Stimulated activated CD8-positive, alpha-beta memory T cell treated with anti-CD3 and anti-CD28 coated beads, Interleukin-12 subunit alpha, Interleukin-12 subunit beta, amount 100 ng/mL, for 1 hour (primary cell): Measurements from ENCODE around the gene LONP2.
"Not testable (repeated sequence)": the region's sequence is repeated elsewhere in the genome, so short reads cannot be mapped to it uniquely, and the experiment has no call there.

Source experiments
- DNase-seq: peaks from one replicate; pipeline ENCODE4 v3.0.0-alpha.2; 2020; ENCODE audit warnings: low read depth

LONP2 gene

DNA sequence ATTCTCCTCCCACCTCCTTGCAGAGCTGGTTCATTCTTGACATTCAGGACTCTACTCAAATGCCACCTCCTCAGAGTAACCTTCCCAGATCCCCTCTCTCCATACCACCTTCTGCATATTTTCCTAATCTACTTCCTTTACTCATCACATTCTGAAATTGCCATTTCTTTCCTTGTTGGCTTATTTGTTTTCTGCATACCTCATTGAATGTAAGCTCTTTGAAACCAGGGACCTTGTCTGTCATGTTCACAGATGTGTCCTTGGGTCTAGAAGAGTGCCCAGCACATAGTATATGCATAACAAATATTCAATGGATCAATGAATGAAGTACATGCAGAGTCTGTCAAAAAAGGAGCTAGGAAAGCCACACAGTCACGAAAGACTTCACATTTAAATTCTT is 7.8 kb upstream of the LONP2 start:
- DNase-seq, result no peak

DNA sequence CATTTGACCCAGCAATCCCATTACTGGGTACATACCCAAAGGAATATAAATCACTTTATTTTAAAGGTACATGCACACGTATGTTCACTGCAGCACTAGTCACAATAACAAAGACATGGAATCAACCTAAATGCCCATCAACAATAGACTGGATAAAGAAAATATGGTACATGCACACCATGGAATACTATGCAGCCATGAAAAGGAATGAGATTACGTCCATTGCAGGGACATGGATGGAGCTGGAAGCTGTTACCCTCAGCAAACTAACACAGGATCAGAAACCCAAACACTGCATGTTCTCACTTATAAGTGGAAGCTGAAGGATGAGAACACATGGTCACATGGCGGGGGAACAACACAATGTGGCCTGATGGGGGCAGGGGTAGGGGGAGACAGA is 4.0 kb upstream of the LONP2 start:
- DNase-seq, result not testable (repeated sequence)

DNA sequence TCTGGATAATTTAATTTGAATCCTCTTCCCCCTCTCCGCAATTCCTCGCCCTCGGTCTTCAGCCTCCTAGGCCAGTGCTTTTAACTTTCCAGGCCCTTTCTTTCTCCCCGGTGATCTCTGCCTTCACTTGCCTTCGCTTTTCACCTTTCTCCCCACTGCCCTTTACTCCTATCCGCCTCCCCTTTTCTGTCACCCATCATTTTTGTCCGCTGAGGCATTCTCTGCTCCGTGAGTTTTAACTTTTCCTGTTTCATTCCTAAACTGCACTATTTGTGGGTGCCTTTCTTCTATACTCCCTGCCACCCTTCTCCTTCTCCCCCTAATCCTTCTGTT is 729 bp downstream of the LONP2 start:
- DNase-seq, result no peak

- DNase-seq, result no peak
Observed at GRCh38 chr16:48246066-48246465, 2.0 kb downstream of the LONP2 start.

- DNase-seq, result no peak
Observed at GRCh38 chr16:48247311-48247710, 3.2 kb downstream of the LONP2 start, which contains the start of gene ABCC11. Gene ABCC11, minus strand, starts transcription at chr16:48247539. Its CDS starts 15,618 bp downstream, at chr16:48231921.

GRCh38 chr16:48250520-48251278 is 6.6 kb downstream of the LONP2 start:
- DNase-seq, result no peak

DNA sequence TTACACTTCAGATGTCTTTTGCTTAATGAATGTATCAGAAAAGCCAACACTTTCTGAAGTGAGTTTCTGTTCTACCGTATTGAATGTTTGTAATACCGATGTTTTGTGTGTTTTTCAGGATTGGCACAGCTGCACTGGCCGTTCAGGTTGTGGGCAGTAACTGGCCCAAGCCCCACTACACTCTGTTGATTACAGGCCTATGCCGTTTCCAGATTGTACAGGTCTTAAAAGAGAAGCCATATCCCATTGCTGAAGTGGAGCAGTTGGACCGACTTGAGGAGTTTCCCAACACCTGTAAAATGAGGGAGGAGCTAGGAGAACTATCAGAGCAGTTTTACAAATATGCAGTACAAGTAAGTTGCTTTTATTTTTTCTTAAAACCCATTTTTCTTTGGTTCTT is 7.9 kb downstream of the LONP2 start:
- DNase-seq, result no peak

- no peak for DNase-seq
Observed at GRCh38 chr16:48256579-48257177, 12.6 kb downstream of the LONP2 start.

DNA sequence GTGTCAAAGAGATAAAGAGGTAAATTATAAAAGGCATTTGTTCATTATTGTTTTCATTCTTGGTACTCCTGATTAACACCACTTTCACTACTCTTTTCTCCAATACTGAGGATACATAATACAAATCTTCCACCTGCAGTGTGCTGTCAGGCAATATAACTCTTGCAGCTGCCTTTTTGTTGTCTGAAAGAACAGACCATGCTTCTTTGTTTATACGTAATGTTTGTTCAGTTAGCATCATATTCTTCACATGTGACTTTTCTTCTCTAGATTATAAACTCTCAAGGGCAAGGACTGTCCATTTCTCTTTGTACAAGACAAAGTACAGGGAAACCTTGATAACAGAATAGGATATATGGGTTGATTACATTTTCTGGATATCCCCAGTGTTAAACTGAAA is 17.5 kb downstream of the LONP2 start:
- no peak for DNase-seq

- DNase-seq, result no peak
Observed at GRCh38 chr16:48262631-48263030, 18.5 kb downstream of the LONP2 start.

DNA sequence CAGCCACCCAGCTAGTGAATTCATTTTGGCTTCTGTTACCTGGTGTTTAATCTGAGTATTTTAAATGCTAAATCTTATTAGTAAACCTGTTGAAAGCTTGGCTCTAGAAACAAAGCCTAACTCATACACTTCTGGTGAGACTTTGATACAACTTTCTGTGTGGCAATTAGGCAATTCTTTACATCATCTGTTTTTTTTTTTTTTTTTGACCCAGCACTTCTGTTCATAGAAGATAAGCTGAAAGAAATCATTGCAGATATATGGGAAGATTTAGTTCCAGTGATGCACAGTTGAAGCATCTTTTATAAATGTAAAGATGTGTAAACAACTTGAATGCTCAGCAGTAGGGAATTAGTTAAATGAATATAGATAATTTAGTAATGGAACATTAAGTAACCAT is 24.9 kb downstream of the LONP2 start:
- DNase-seq, result no peak

GRCh38 chr16:48271728-48272127 is 27.6 kb downstream of the LONP2 start:
- DNase-seq, result no peak

DNA sequence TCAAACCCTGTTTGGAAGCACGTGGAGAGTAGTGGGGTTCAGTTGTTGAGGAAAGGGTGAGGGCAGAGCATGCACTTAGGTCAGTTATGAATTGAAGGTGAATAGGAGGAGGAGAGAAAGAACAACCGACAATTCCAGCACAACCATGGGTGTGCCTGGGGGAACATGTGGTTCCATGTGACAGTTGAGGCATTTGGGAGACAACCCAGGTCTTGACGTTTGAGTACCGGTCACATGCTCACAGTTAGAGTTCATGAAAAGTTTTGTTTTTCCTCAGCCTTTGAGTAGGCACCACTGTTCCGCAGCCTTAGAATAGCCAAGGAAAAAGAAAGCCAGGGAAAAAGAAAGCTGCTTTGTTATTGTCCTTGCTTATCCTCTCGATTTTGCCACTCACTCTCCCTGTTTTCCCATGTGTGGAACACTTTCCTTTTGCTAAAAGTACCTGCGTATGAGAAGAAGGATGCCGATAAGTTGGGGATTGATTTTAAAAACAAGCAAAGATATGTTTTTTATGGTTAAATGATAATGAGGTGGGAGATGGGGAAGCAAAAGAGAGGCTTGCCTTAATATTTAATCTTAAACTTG is 28.8 kb downstream of the LONP2 start:
- no peak for DNase-seq

DNA sequence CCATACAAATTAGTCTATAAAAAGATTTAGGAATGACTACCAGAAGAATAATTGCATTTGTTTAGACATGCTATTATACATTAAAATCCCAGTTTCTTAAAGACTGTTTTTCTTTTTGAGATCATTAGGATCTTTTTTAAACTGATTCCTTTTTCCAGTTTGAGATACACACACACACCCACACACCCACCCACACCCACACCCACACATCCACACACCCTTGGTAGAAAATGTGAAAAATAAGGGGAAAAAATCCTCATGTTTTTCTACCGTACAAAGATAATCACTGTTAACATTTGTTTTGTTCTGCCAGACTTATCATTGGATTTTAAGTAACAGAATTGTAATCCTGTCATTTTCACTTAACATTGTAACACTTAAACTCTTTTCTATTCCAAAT is 30.4 kb downstream of the LONP2 start:
- DNase-seq, result no peak

GRCh38 chr16:48276102-48276501 is 32.0 kb downstream of the LONP2 start:
- no peak for DNase-seq

GRCh38 chr16:48277158-48277557 is 33.1 kb downstream of the LONP2 start:
- DNase-seq, result no peak

DNA sequence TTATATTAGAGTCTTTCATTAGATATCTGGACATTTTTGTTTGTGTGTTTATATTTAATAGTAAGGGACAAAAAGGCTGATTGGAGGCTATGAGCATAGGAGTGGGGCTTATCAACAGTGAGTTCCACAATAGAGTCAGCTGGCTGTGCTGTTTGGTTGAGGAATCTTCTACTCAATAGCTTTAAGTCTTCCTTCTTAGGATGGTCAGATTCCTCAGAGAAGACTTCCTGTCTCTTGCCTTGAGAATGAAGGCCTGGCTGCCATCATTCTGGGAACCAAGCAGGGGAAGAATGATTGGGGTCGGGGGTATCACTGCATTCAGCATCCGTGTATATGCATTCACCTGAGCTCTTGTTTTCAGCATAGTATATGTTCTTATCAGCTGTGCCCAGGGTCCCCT is 35.1 kb downstream of the LONP2 start:
- DNase-seq, result no peak

DNA sequence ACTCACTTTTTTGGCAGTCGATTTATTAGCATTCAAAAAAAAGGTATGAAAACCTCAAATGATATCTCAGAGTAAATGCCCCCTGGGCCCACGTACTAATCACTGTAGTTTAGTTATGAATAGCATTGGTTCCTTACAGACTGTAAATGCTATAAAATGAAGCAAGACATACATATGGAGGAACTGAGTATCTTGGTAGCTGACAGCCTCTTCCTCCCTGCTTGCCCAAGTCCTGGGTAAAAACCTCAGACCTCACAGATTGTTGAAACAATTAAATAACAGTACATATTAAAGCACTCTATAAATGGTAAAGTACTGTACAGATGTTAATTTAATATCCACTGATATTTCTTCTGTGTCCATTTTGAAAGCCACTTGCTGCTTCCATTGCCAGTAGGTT is 36.4 kb downstream of the LONP2 start:
- DNase-seq, result no peak

- no peak for DNase-seq
Observed at GRCh38 chr16:48282636-48283263, 38.6 kb downstream of the LONP2 start.

DNA sequence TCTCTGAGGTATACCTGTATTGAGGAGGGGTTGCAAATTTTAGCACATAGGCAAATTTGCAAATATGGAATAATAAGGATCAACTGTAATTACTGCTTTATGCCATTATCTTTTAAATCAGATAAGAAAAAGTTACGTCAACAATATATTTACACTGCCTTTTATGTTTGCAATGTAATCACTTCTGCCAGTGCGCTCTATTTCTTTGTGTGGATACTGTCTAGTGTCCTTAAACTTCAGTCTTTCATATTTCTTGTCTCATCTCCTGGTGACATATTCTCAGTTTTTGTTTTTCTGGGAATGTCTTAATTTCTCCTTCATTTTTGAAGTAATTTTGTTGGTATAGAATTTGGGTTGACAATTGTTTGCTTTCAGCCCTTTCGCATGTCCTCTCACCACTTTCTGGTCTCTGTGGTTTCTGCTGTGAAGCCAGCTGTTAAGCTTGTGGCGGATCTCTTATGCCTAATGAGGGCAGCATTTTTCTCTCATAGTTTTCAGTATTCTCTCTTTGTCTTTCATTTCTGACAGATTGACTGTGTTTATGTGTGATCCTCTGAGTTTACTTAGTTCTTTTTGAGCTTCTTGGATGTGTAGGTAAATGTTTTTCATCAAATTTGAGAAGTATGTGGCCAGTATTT is 40.8 kb downstream of the LONP2 start:
- no peak for DNase-seq

- DNase-seq, result no peak
Observed at GRCh38 chr16:48287239-48287638, 43.1 kb downstream of the LONP2 start.

- DNase-seq, result no peak
Observed at GRCh38 chr16:48291303-48291702, 47.2 kb downstream of the LONP2 start.

DNA sequence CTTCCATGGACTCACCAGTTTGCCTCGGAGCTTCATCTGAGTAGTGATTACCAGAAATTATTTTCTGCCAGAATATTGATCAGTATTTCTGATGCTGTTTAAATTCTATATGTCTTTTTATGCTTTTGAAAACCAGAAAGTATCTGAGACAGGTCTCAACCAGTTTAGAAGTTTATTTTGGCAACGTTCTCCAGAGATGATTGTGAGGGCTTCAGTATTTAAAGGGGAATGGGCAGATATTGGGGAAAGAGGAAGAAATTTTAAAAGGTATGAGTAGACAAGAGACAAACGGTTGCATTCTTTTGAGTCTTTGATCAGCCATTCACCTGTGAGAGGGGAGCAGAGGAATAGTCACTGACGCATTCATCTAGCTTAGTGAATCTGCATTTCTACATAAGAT is 47.7 kb downstream of the LONP2 start:
- DNase-seq, result no peak
